GM12878 (cell line): ENCODE measurements around the gene SELPLG. TPM values are rescaled to one million over a fixed set of nuclear protein-coding genes. Genes with fewer than 3 reads are reported as not detected.

ENCODE experiments used
- ATAC-seq: fragments of 200-7000 bp; cut with Tn5 transposase; 3 replicates; pipeline ENCODE4 v1.9.1; 2020; ENCODE audit warnings: mild to moderate bottlenecking, moderate library complexity
- BruUV-seq: library from RNA; stranded (reverse); fragments of 400-500 nt; replicated peaks from 2 replicates; lab custom pipeline; 2021; lab: Mats Ljungman, UMichigan
- CTCF ChIA-PET: fragments of 300-600 bp; sonication (Branson Sonifier 250); formaldehyde crosslinking; extraction: SDS; loops from one replicate; lab custom pipeline; 2021; ENCODE audit warnings: inconsistent platforms; lab: Yijun Ruan, JAX
- POLR2A ChIA-PET: fragments of 350-600 bp; formaldehyde crosslinking; extraction: SDS; loops from one replicate; lab custom pipeline; 2021; ENCODE audit warnings: inconsistent platforms; lab: Charles Lee
- RAD21 ChIA-PET: fragments of 300-600 bp; sonication (Branson Sonifier 250); formaldehyde crosslinking; loops from one replicate; lab custom pipeline; 2023; ENCODE audit warnings: antibody characterized with exemption; ENCODE audit not compliant: unreplicated experiment; lab: Charles Lee
- SMC1A ChIA-PET: fragments of 300-600 bp; sonication (Branson Sonifier 250); formaldehyde crosslinking; loops from one replicate; lab custom pipeline; 2023; ENCODE audit not compliant: unreplicated experiment, uncharacterized antibody; lab: Charles Lee
- DNase-seq: peaks from one replicate; pipeline ENCODE4 v3.0.0-alpha.2; 2011; ENCODE audit warnings: low read depth, low spot score
- FAIRE-seq: peaks from 3 replicates; lab custom pipeline; 2011; peaks lifted over from hg19 to GRCh38; lab: Jason Lieb, UNC
- H2AFZ ChIP-seq: 2 replicates; pipeline ENCODE4 v1.6.0; 2011; ENCODE audit warnings: low read depth, low read length, control low read depth; ENCODE audit not compliant: control insufficient read depth
- H3K27ac ChIP-seq: 2 replicates; pipeline ENCODE4 v1.5.1; 2011; ENCODE audit warnings: control low read depth; ENCODE audit not compliant: control insufficient read depth, insufficient read depth
- H3K27me3 ChIP-seq, 2 experiments: replicated peaks in 1 of 2; 2 replicates each; pipeline versions ENCODE4 v1.6.0 to v1.6.1; 2011; ENCODE audit warnings: low read length in 1 of 2; ENCODE audit not compliant: control insufficient read depth in 2 of 2, insufficient read depth in 2 of 2
- H3K36me3 ChIP-seq, 2 experiments: 2 replicates each; pipeline ENCODE4 v1.5.1; 2011; ENCODE audit warnings: low read length in 1 of 2; ENCODE audit not compliant: control insufficient read depth in 2 of 2, insufficient read depth in 2 of 2
- H3K4me1 ChIP-seq: 2 replicates; pipeline ENCODE4 v1.6.1; 2011; ENCODE audit warnings: mild to moderate bottlenecking, low read length, moderate library complexity, mixed read lengths; ENCODE audit not compliant: control insufficient read depth, insufficient read depth
- H3K4me2 ChIP-seq: 2 replicates; pipeline ENCODE4 v1.6.0; 2011; ENCODE audit warnings: control low read depth; ENCODE audit not compliant: control insufficient read depth, insufficient read depth
- H3K4me3 ChIP-seq: fragments of 200-600 bp; sonication (generic); 2 replicates; pipeline ENCODE4 v1.5.1; 2016
- H3K79me2 ChIP-seq: 2 replicates; pipeline ENCODE4 v1.6.0; 2011; ENCODE audit warnings: low read length; ENCODE audit not compliant: control insufficient read depth, insufficient read depth
- H3K9ac ChIP-seq: 2 replicates; pipeline ENCODE4 v1.8.0; 2011; ENCODE audit warnings: low read length, control low read depth, mixed read lengths; ENCODE audit not compliant: control insufficient read depth, insufficient read depth
- H3K9me3 ChIP-seq: replicated peaks from 3 replicates; pipeline ENCODE4 v1.5.1; 2011; ENCODE audit warnings: mild to moderate bottlenecking, low read length; ENCODE audit not compliant: control insufficient read depth, insufficient read depth
- H4K20me1 ChIP-seq: 2 replicates; pipeline ENCODE4 v1.6.0; 2011; ENCODE audit not compliant: control insufficient read depth, insufficient read depth
- CHD4 ChIP-seq: fragments of 200-600 bp; sonication (generic); IDR thresholded peaks from 2 replicates; pipeline ENCODE4 v1.6.1; 2016; ENCODE audit warnings: mild to moderate bottlenecking
- DPF2 ChIP-seq: fragments of 450-650 bp; IDR thresholded peaks from 2 replicates; pipeline ENCODE4 v1.6.1; 2017; ENCODE audit warnings: mild to moderate bottlenecking
- EED ChIP-seq: sonication (generic); IDR thresholded peaks from 2 replicates; pipeline ENCODE4 v1.6.1; 2016; ENCODE audit warnings: antibody characterized with exemption, low read depth
- HDGF ChIP-seq: fragments of 450-650 bp; IDR thresholded peaks from 2 replicates; pipeline ENCODE4 v1.6.1; 2016; ENCODE audit warnings: antibody characterized with exemption
- IKZF2 ChIP-seq, 2 experiments: fragments of 450-650 bp; IDR thresholded peaks; 2 replicates each; pipeline ENCODE4 v1.6.1; 2017; ENCODE audit warnings: mild to moderate bottlenecking in 2 of 2, moderate library complexity in 2 of 2
- RUNX3 ChIP-seq: IDR thresholded peaks from 2 replicates; pipeline ENCODE4 v1.6.1; 2012; ENCODE audit warnings: low read length, inconsistent platforms
- TCF12 ChIP-seq: IDR thresholded peaks from 2 replicates; pipeline ENCODE4 v1.6.1; 2011; ENCODE audit warnings: low read depth, mild to moderate bottlenecking, low read length
- ZNF274 ChIP-seq: IDR thresholded peaks from one replicate; pipeline ENCODE4 v1.8.0; 2011; ENCODE audit not compliant: insufficient read length, insufficient read depth
- ZNF622 ChIP-seq: fragments of 450-650 bp; IDR thresholded peaks from 2 replicates; pipeline ENCODE4 v1.6.1; 2017; ENCODE audit warnings: mild to moderate bottlenecking, inconsistent platforms
- WGBS: methylation state at CpG from one replicate; pipeline ENCODE4 v1.1.6; 2016; ENCODE audit warnings: low lambda C conversion rate; ENCODE audit not compliant: insufficient replicate concordance, insufficient coverage; ENCODE audit errors: missing lambda C conversion rate; 5-methylcytosine and 5-hydroxymethylcytosine counted together
- in situ Hi-C: fragments of 300-500 bp; cut with MboI; formaldehyde crosslinking; loops from 9 replicates; pipeline ENCODE4 v1.14.3; 2018; ENCODE audit warnings: mixed read lengths
- intact Hi-C: fragments of 100-400 bp; cut with micrococcal nuclease; formaldehyde crosslinking; loops from one replicate; pipeline ENCODE4 v1.14.2; 2022; ENCODE audit not compliant: unreplicated experiment
- polyA plus RNA-seq, 11 experiments: library from polyadenylated mRNA; depleted of rRNA in 4 of 11; unstranded in 6 of 11; stranded (reverse) in 5 of 11; fragments of >200 nt; fragmentation: Nextera tagmentation in 4 of 11; fragmentation: Illumina TruSeq in 1 of 11; extraction: Ambion mirVana in 4 of 11; extraction: Trizol in 1 of 11; gene quantifications; 1 replicate in 1 of 11; 2 replicates in 10 of 11; pipeline versions ENCODE4 v1.2.1 to v1.2.3, GENCODE V29; 2011 to 2016; ENCODE audit warnings: inconsistent platforms in 2 of 11, missing spikeins in 2 of 11, low read depth in 1 of 11
- total RNA-seq, 4 experiments: library from RNA; depleted of rRNA in 3 of 4; stranded (reverse); fragments of >200 nt in 3 of 4; fragmentation: Illumina TruSeq in 1 of 4; extraction: Trizol in 1 of 4; gene quantifications; 2 replicates each; pipeline versions ENCODE4 v1.2.1 to v1.2.3, GENCODE V29; 2013 to 2021
- TF ChIP-seq, protein P1 (sequence below): fragments of 450-650 bp; IDR thresholded peaks from 2 replicates; pipeline ENCODE4 v1.6.1; 2016; ENCODE audit warnings: mild to moderate bottlenecking, moderate library complexity, borderline replicate concordance
- TF ChIP-seq, protein P2 (sequence below): fragments of 450-650 bp; IDR thresholded peaks from 2 replicates; pipeline ENCODE4 v1.6.1; 2017; ENCODE audit warnings: mild to moderate bottlenecking, moderate library complexity

SELPLG gene
- total and polyA plus RNA-seq, 10 of the 15 experiments (the other 5 are each of a cell fraction or from before 2014, with no cell fraction given) = 3.2 to 32.3 (median 23.9) TPM

DNA sequence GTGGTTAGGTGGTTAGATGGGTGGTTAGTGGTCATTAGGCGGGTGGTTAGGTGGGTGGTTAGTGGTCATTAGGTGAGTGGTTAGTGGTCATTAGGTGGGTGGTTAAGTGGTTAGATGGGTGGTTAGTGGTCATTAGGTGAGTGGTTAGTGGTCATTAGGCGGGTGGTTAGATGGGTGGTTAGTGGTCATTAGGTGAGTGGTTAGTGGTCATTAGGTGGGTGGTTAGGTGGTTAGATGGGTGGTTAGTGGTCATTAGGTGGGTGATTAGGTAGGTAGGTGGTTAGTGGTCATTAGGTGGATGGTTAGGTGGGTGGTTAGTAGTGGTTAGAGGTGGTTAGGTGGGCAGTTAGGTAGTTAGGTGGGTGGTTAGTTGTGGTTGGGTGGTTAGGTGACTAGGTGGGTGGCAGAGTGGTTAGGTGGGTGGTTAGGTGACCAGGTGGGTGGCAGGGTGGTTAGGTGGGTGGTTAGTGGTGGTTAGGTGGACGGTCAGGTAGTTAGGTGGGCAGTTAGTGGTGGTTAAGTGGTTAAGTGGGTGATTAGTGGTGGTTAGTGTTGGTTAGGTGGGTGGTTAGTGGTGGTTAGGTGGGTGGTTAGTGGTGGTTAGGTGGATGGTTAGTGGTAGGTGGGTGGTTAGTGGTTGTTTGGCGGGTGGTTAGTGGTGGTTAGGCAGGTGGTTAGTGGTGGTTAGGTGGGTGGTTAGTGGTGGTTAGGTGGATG lies 27.8 kb downstream of the SELPLG start (continued):
- no peak for TF ChIP-seq ZNF274
- TF ChIP-seq TCF12 = no peak
- 0 out of 4 replicates have a peak, but pooled peaks of 1 of the 2 experiments have one; percentile 18 for TF ChIP-seq IKZF2 (IDR thresholded peaks at IDR 0.05)
- TF ChIP-seq EED = no peak
- no peak for TF ChIP-seq CHD4
- TF ChIP-seq RUNX3 = peak; percentile 69
- TF ChIP-seq HDGF = peak; percentile 32; the same call in 1 of the 2 replicates

DNA sequence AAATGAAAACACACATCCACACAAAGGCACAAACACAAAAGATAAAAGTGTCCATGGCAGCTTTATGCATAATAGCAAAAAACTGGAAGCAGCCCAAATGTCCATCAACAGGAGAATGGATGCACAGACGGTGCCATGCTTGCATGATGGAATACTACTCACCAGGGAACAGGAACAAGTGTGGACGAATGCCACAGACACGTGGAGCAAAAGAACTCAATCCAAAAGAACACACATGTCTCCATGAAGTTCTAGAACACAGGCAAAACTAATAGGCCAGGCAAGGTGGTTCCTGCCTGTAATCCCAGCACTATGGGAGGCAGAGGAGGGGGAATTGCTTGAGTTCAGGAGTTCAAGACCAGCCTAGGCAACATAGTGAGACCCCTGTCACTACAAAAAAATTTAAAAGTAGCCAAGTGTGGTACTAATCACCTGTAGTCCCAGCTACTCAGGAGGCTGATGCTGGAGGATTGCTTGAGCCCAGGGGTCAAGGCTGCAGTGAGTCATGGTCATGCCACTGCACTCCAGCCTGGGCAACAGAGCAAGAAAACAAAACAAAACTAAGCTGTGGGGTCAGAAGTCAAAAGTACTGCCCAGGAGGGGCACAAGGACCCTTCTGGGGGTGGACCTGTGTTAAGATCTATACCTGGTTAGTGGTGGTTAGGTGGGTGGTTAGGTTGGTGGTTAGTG lies 28.5 kb downstream of the SELPLG start:
- Histone ChIP-seq H3K9ac (no peak overlapping the region), H3K27ac (no peak overlapping the region), H3K4me2 (no peak overlapping the region), H3K36me3 (no peaks in the 10 kb centered on the region), H3K27me3 (no peaks in the 10 kb centered on the region), H3K4me3 (no peak overlapping the region), H3K9me3 (no peaks in the 10 kb centered on the region), H2AFZ (no peak overlapping the region), H3K79me2 (no peaks in the 10 kb centered on the region), H3K4me1 (peaks cover 12% of the 10 kb centered on the region), H4K20me1 (no peaks in the 10 kb centered on the region)
- POLR2A ChIA-PET = no interaction called here
- DNase-seq (no peak), ATAC-seq (peak; percentile 32), FAIRE-seq (no peak)
- intact Hi-C loops = loop anchor here (5.0 kb wide), 1 partner anchor 688 kb away; no protein-coding TSS in a partner anchor
- SMC1A ChIA-PET = interaction anchor here (0.6 to 1.5 kb wide), 3 partner anchors 10 to 974 kb away, joined by 3 to 5 read pairs (median 5); no protein-coding TSS in a partner anchor
- WGBS = 64% methylated on average over 3 of the region's 3 CpGs
- CTCF ChIA-PET = no interaction called here
- BruUV-seq = no TSS peak
- in situ Hi-C loops = no loop called here
- RAD21 ChIA-PET = no interaction called here
- no peak for TF ChIP-seq DPF2
- TF ChIP-seq ZNF622 = no peak
- TF ChIP-seq, protein P1, sequence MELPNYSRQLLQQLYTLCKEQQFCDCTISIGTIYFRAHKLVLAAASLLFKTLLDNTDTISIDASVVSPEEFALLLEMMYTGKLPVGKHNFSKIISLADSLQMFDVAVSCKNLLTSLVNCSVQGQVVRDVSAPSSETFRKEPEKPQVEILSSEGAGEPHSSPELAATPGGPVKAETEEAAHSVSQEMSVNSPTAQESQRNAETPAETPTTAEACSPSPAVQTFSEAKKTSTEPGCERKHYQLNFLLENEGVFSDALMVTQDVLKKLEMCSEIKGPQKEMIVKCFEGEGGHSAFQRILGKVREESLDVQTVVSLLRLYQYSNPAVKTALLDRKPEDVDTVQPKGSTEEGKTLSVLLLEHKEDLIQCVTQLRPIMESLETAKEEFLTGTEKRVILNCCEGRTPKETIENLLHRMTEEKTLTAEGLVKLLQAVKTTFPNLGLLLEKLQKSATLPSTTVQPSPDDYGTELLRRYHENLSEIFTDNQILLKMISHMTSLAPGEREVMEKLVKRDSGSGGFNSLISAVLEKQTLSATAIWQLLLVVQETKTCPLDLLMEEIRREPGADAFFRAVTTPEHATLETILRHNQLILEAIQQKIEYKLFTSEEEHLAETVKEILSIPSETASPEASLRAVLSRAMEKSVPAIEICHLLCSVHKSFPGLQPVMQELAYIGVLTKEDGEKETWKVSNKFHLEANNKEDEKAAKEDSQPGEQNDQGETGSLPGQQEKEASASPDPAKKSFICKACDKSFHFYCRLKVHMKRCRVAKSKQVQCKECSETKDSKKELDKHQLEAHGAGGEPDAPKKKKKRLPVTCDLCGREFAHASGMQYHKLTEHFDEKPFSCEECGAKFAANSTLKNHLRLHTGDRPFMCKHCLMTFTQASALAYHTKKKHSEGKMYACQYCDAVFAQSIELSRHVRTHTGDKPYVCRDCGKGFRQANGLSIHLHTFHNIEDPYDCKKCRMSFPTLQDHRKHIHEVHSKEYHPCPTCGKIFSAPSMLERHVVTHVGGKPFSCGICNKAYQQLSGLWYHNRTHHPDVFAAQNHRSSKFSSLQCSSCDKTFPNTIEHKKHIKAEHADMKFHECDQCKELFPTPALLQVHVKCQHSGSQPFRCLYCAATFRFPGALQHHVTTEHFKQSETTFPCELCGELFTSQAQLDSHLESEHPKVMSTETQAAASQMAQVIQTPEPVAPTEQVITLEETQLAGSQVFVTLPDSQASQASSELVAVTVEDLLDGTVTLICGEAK = no peak
- TF ChIP-seq, protein P2, sequence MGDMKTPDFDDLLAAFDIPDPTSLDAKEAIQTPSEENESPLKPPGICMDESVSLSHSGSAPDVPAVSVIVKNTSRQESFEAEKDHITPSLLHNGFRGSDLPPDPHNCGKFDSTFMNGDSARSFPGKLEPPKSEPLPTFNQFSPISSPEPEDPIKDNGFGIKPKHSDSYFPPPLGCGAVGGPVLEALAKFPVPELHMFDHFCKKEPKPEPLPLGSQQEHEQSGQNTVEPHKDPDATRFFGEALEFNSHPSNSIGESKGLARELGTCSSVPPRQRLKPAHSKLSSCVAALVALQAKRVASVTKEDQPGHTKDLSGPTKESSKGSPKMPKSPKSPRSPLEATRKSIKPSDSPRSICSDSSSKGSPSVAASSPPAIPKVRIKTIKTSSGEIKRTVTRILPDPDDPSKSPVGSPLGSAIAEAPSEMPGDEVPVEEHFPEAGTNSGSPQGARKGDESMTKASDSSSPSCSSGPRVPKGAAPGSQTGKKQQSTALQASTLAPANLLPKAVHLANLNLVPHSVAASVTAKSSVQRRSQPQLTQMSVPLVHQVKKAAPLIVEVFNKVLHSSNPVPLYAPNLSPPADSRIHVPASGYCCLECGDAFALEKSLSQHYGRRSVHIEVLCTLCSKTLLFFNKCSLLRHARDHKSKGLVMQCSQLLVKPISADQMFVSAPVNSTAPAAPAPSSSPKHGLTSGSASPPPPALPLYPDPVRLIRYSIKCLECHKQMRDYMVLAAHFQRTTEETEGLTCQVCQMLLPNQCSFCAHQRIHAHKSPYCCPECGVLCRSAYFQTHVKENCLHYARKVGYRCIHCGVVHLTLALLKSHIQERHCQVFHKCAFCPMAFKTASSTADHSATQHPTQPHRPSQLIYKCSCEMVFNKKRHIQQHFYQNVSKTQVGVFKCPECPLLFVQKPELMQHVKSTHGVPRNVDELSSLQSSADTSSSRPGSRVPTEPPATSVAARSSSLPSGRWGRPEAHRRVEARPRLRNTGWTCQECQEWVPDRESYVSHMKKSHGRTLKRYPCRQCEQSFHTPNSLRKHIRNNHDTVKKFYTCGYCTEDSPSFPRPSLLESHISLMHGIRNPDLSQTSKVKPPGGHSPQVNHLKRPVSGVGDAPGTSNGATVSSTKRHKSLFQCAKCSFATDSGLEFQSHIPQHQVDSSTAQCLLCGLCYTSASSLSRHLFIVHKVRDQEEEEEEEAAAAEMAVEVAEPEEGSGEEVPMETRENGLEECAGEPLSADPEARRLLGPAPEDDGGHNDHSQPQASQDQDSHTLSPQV = no peak
